Neural progenitor cell (in vitro differentiated cells): ENCODE data around the gene GGCX. TPM values are rescaled to one million over a fixed set of nuclear protein-coding genes. Genes with fewer than 3 reads are reported as not detected.
"Not testable (repeated sequence)": the region's sequence is repeated elsewhere in the genome, so short reads cannot be mapped to it uniquely, and the experiment has no call there.

Experiments
- DNase-seq: peaks from one replicate; pipeline ENCODE4 v3.0.0-alpha.2; 2016; ENCODE audit warnings: low spot score
- H2AFZ ChIP-seq: fragments of 200-600 bp; sonication (generic); replicated peaks from 2 replicates; pipeline ENCODE4 v1.6.1; 2016; ENCODE audit warnings: antibody characterized with exemption
- H3F3A ChIP-seq: fragments of 200-600 bp; sonication (generic); 2 replicates; pipeline ENCODE4 v1.6.1; 2016; ENCODE audit warnings: antibody characterized with exemption, low read depth
- H3K27ac ChIP-seq: fragments of 200-600 bp; sonication (generic); 2 replicates; pipeline ENCODE4 v1.5.1; 2016; ENCODE audit warnings: mild to moderate bottlenecking
- H3K27me3 ChIP-seq: fragments of 200-600 bp; sonication (generic); 2 replicates; pipeline ENCODE4 v1.6.1; 2016; ENCODE audit warnings: mild to moderate bottlenecking, moderate library complexity
- H3K36me3 ChIP-seq: fragments of 200-600 bp; sonication (generic); 2 replicates; pipeline ENCODE4 v1.5.1; 2016
- H3K4me1 ChIP-seq: fragments of 200-600 bp; sonication (generic); 2 replicates; pipeline ENCODE4 v1.6.1; 2016; ENCODE audit warnings: mixed run types
- H3K4me2 ChIP-seq: fragments of 200-600 bp; sonication (generic); 2 replicates; pipeline ENCODE4 v1.6.1; 2016
- H3K4me3 ChIP-seq: fragments of 200-600 bp; sonication (generic); 2 replicates; pipeline ENCODE4 v1.5.1; 2016
- H3K79me2 ChIP-seq: fragments of 200-600 bp; sonication (generic); 2 replicates; pipeline ENCODE4 v1.6.1; 2016; ENCODE audit warnings: low read depth
- H3K9ac ChIP-seq: fragments of 200-600 bp; sonication (generic); 2 replicates; pipeline ENCODE4 v1.6.1; 2016
- H3K9me3 ChIP-seq: fragments of 200-600 bp; sonication (generic); 2 replicates; pipeline ENCODE4 v1.5.1; 2016; ENCODE audit warnings: low read depth
- H4K20me1 ChIP-seq: fragments of 200-600 bp; sonication (generic); 2 replicates; pipeline ENCODE4 v1.6.1; 2016; ENCODE audit warnings: low read depth
- H3K27ac Mint-ChIP-seq: 3 replicates; pipeline ENCODE4 v1.8.0; 2021; ENCODE audit warnings: mixed read lengths
- H3K27me3 Mint-ChIP-seq: 2 replicates; pipeline ENCODE4 v1.8.0; 2022; ENCODE audit warnings: low read depth, mild to moderate bottlenecking, inconsistent platforms, moderate library complexity, mixed read lengths; ENCODE audit not compliant: insufficient read depth
- H3K36me3 Mint-ChIP-seq: 3 replicates; pipeline ENCODE4 v1.8.0; 2021; ENCODE audit warnings: mixed read lengths
- H3K4me1 Mint-ChIP-seq: 3 replicates; pipeline ENCODE4 v1.8.0; 2021; ENCODE audit warnings: mixed read lengths
- H3K4me3 Mint-ChIP-seq: 3 replicates; pipeline ENCODE4 v1.8.0; 2021; ENCODE audit warnings: mild to moderate bottlenecking, moderate library complexity, mixed read lengths
- H3K9me3 Mint-ChIP-seq: 3 replicates; pipeline ENCODE4 v1.8.0; 2020; ENCODE audit warnings: mixed read lengths
- CTCF ChIP-seq: fragments of 200-600 bp; sonication (generic); IDR thresholded peaks from 2 replicates; pipeline ENCODE4 v1.5.1; 2017; ENCODE audit warnings: antibody characterized with exemption, mild to moderate bottlenecking
- EZH2 ChIP-seq: fragments of 200-600 bp; sonication (generic); IDR thresholded peaks from 2 replicates; pipeline ENCODE4 v1.6.1; 2017; ENCODE audit warnings: antibody characterized with exemption, mild to moderate bottlenecking, moderate library complexity
- EZH2phosphoT487 ChIP-seq: fragments of 200-600 bp; sonication (generic); IDR thresholded peaks from 2 replicates; pipeline ENCODE4 v1.6.1; 2017; ENCODE audit warnings: antibody characterized with exemption
- total RNA-seq: library from RNA; depleted of rRNA; stranded (reverse); fragments of >200 nt; gene quantifications from 2 replicates; pipeline ENCODE4 v1.2.3, GENCODE V29; 2015; ENCODE audit warnings: low replicate concordance

GGCX gene
- total RNA-seq, 1 donor from 2014 or later, result 29.7 TPM

- H3K4me3 Mint-ChIP-seq, result peak overlapping the region; percentile 97
Observed at GRCh38 chr2:85594715-85595300, 33.5 kb upstream of the GGCX start.

GRCh38 chr2:85593023-85593422, 31.7 kb upstream of the GGCX start:
- no peaks in the 10 kb centered on the region for H3F3A ChIP-seq
- TF ChIP-seq CTCF, result no peak
- no peak for TF ChIP-seq EZH2phosphoT487
- no peak for TF ChIP-seq EZH2
- H3K27ac Mint-ChIP-seq, result no peak overlapping the region
- H2AFZ ChIP-seq, result no peak overlapping the region
- no peaks in the 10 kb centered on the region for H3K36me3 ChIP-seq
- no peak overlapping the region for H3K4me3 ChIP-seq
- H3K9me3 ChIP-seq, result no peaks in the 10 kb centered on the region
- no peak overlapping the region for H3K4me2 ChIP-seq
- H3K4me1 ChIP-seq, result peaks cover 6% of the 10 kb centered on the region
- H3K4me3 Mint-ChIP-seq, result peak overlapping the region; percentile 41
- peaks cover 48% of the 10 kb centered on the region for H3K4me1 Mint-ChIP-seq
- H3K27me3 Mint-ChIP-seq, result peaks cover 2% of the 10 kb centered on the region
- peaks cover 25% of the 10 kb centered on the region for H3K27me3 ChIP-seq
- no peaks in the 10 kb centered on the region for H3K9me3 Mint-ChIP-seq
- H3K9ac ChIP-seq, result no peak overlapping the region
- H3K27ac ChIP-seq, result no peak overlapping the region
- H3K79me2 ChIP-seq, result peaks cover 25% of the 10 kb centered on the region
- H4K20me1 ChIP-seq, result peaks cover 10% of the 10 kb centered on the region
- H3K36me3 Mint-ChIP-seq, result no peaks in the 10 kb centered on the region
- no peak for DNase-seq

More at GRCh38 chr2:85594715-85595300, 33.5 kb upstream of the GGCX start:
- Histone ChIP-seq H3K79me2 (peaks cover 25% of the 10 kb centered on the region), H3K4me2 (peak overlapping the region; percentile 87), H3F3A (no peaks in the 10 kb centered on the region), H4K20me1 (peaks cover 10% of the 10 kb centered on the region), H3K27me3 (peaks cover 7% of the 10 kb centered on the region), H2AFZ (peak overlapping the region; percentile 75), H3K36me3 (no peaks in the 10 kb centered on the region), H3K9me3 (no peaks in the 10 kb centered on the region), H3K4me3 (peak overlapping the region; percentile 76), H3K27ac (no peak overlapping the region), H3K9ac (peak overlapping the region; percentile 72), H3K4me1 (peaks cover 6% of the 10 kb centered on the region)
- Mint-ChIP-seq H3K27me3 (peaks cover 3% of the 10 kb centered on the region), H3K36me3 (no peaks in the 10 kb centered on the region), H3K9me3 (no peaks in the 10 kb centered on the region), H3K4me1 (peaks cover 41% of the 10 kb centered on the region), H3K27ac (peak overlapping the region; percentile 76)
- TF ChIP-seq CTCF, result no peak
- DNase-seq, result no peak

- not testable (repeated sequence) for H3K36me3 Mint-ChIP-seq
- H3K4me3 Mint-ChIP-seq, result peak overlapping the region; percentile 46
Observed at GRCh38 chr2:85592299-85592698, 31.0 kb upstream of the GGCX start.

GRCh38 chr2:85591563-85591962, 30.3 kb upstream of the GGCX start:
- H4K20me1 ChIP-seq, result peaks cover 5% of the 10 kb centered on the region
- TF ChIP-seq CTCF (no peak), EZH2phosphoT487 (no peak), EZH2 (no peak)
- no peak overlapping the region for H3K27ac ChIP-seq
- H3K79me2 ChIP-seq, result peaks cover 14% of the 10 kb centered on the region
- H3K36me3 ChIP-seq, result no peaks in the 10 kb centered on the region
- peaks cover 47% of the 10 kb centered on the region for H3K4me1 Mint-ChIP-seq
- H3K27me3 ChIP-seq, result peaks cover 40% of the 10 kb centered on the region
- peak overlapping the region; percentile 25 for H3K4me3 Mint-ChIP-seq
- peaks cover 4% of the 10 kb centered on the region for H3K4me1 ChIP-seq
- no peak for DNase-seq
- no peaks in the 10 kb centered on the region for H3K27me3 Mint-ChIP-seq
- H3K4me3 ChIP-seq, result no peak overlapping the region
- H3K9me3 Mint-ChIP-seq, result no peaks in the 10 kb centered on the region
- H3K4me2 ChIP-seq, result no peak overlapping the region
- H3K9ac ChIP-seq, result no peak overlapping the region
- H2AFZ ChIP-seq, result no peak overlapping the region
- H3F3A ChIP-seq, result no peaks in the 10 kb centered on the region
- no peaks in the 10 kb centered on the region for H3K9me3 ChIP-seq
- H3K27ac Mint-ChIP-seq, result peak overlapping the region; percentile 81
- no peaks in the 10 kb centered on the region for H3K36me3 Mint-ChIP-seq

More at GRCh38 chr2:85592299-85592698, 31.0 kb upstream of the GGCX start:
- H3K9me3 ChIP-seq, H3K27me3 Mint-ChIP-seq, H4K20me1 ChIP-seq, H2AFZ ChIP-seq, H3K9me3 Mint-ChIP-seq, H3K36me3 ChIP-seq, H3K4me1 ChIP-seq, H3K9ac ChIP-seq, DNase-seq, H3K27ac ChIP-seq, H3K27ac Mint-ChIP-seq, H3K4me2 ChIP-seq, H3F3A ChIP-seq, H3K4me3 ChIP-seq: not testable (repeated sequence)
- Histone ChIP-seq H3K79me2 (peaks cover 21% of the 10 kb centered on the region), H3K27me3 (peaks cover 32% of the 10 kb centered on the region)
- H3K4me1 Mint-ChIP-seq, result peaks cover 53% of the 10 kb centered on the region
